Stimulated activated CD8-positive, alpha-beta memory T cell treated with anti-CD3 and anti-CD28 coated beads, Interleukin-12 subunit alpha, Interleukin-12 subunit beta, amount 100 ng/mL, for 24 hours (primary cell): ENCODE data around the gene MEGF10.

ENCODE experiments used
- DNase-seq: peaks from one replicate; pipeline ENCODE4 v3.0.0-alpha.2; 2020; ENCODE audit errors: extremely low read depth

MEGF10 gene

DNA sequence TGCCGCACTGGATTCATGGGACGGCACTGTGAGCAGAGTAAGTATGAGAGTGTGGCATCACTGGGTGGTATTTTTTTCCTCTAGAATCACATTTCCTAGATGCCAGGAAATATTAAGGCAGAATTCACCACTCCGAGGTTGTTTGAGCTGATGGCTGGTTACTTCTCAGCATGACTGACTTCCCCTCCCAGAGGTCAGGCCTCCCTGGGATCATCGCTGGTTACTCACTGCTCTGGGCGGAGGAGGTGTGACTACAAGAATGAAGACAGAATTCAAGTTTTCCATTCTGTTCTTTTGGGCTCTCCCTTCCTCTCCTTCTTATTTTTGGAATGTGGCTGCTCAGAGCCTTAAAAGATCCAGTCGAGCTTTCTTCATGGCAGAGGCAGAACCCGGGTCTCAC is 150.2 kb downstream of the MEGF10 start:
- no peak for DNase-seq

DNA sequence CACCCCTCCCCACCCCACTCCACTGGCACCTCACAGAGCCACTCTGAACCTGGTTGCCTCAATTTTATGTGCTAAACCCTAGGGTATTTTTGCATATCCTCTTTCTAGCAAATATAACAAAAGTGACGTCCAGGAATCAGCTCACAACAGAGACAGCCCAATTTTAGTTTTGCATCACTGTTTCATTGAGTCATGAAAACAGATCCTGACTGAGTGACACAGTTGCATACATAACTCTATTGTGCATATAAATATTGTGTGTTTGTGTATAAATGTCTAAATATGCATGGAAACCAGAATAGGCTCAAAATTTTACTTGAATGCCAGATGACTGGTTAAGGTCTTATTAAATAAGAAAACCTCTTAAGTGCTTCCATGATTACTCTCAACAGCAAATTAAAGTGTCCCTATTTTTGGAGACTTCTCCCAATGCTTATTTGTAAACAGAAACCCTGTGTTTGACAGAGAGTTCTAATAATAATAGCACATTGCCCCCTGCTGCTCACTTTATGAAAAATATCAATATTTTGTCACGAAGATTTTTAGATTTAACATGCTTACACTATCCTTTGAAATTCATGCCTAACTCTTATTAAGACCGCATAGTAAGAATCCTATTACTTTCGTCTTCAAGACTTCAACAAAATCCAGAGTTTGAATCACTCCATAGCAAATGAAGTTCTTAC is 151.3 kb downstream of the MEGF10 start:
- no peak for DNase-seq

DNA sequence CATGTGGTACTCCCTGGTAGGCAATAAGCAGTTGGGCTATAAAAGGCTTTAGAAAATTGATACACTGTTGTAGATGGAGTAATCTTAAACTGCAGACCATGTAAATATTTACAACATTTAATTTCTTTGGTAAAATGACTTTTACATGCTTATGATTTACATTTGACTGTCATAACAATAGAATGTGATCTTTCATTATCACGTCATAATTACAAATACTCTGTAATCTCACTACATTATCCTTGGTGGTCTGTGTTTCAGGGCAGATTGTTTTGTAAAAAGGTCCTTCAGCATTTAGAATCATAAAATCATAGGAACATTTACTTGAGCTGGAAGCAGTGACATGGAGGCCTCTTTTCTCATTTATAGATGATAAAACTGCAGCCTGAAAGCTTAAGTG is 153.6 kb downstream of the MEGF10 start:
- no peak for DNase-seq

DNA sequence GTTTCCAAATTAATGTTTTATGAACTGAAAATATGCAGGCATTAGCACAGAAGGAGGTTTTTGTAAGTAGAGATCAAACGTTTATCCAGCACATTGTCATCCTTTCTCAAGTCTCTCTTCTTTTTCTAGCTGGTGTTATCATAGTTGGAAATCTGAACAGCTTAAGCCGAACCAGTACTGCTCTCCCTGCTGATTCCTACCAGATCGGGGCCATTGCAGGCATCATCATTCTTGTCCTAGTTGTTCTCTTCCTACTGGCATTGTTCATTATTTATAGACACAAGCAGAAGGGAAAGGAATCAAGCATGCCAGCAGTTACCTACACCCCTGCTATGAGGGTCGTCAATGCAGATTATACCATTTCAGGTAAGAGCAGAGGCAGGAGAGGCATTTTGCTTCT is 154.7 kb downstream of the MEGF10 start:
- DNase-seq = no peak

DNA sequence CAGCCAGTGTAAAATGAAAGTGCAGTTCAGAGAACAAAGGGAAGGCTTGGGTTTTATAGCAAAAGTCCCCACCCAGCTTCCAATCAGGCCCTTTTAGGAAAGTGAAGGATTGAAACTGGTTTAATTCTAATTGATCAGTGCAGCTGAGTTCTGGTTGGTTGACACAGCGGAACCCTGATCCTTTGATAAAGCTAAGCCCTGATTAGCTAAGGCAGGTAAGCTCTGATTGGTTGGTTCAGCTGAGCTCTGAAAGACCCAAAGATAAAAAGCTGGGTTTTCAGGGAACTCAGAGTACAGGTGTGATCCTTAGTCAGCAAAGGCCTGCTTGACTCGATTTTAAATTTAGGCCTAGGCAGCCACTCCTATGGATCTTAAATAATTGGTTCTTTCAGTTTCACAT is 156.0 kb downstream of the MEGF10 start:
- DNase-seq = no peak

DNA sequence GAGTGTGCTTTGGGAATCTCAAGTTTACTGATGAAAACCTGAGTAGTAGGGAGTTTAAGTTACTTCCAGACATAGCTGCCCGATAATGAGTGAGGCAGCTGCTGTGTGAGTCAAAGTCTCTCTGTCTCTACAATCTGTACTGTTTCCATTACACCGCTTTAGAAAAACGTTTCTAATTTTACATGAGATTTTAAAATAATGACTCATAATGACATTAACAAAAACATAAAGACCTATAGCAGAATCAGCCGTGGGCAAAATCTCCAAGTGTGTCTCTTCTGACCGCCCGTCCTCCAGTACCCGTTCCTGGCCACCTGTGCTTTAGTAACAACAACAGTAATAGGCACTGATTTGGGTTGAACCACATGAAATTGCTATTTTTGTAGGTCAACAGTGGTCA is 157.2 kb downstream of the MEGF10 start:
- DNase-seq = no peak

DNA sequence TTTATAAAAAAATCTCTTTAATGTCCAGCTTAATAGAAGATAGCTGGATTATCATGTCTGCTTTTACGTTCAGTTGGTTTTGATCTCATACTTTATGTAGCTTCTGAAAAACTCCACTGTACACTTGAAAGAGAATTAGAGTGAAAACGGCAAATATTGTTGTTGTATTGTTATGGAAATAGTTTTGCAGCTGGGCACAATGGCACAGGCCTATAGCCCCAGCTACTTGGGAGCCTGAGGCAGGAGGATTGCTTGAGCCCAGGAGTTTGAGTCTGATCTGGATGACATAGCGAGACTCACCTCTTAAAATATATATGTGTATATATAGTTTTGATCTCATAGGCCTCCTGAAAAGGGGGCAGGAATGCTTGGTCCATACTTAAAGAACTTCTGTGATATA is 159.4 kb downstream of the MEGF10 start:
- DNase-seq = no peak

DNA sequence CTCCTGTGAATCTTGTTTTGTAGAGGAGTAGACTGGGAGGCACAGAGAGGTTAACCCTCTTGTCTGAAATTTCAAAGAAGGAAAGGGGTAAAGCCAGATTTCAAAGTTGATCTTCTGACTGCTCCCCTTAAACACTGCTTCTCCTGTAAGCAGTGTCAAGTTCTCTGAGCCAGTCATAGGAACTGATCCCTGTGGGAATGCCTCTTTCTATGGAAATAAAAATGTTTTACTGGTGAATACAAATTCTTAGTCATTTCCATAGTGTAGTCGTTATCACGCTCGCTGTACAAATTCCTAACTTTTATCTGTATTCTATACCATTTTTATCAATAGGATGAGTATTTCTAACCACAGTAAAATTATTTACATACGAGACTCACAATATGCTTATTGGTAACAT is 160.5 kb downstream of the MEGF10 start:
- no peak for DNase-seq

DNA sequence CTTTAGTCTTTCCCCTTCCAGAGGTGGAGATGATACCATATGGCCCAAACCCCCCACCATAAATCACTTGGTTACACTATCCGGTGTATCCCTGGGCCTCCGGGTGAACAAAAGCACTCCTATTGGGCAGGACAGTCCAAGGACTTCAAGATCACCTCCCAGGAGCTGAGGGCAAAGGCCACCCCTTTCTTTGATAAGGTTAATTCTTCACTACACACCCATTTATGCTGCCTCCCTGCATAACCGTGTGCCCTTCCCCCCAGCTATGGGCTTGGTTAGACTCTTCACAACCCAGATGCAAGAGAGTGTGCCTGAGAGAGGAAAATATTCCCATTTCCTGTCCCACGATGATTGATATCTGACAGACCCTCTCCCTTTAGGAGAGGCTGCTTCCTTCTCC is 162.0 kb downstream of the MEGF10 start:
- DNase-seq = no peak

DNA sequence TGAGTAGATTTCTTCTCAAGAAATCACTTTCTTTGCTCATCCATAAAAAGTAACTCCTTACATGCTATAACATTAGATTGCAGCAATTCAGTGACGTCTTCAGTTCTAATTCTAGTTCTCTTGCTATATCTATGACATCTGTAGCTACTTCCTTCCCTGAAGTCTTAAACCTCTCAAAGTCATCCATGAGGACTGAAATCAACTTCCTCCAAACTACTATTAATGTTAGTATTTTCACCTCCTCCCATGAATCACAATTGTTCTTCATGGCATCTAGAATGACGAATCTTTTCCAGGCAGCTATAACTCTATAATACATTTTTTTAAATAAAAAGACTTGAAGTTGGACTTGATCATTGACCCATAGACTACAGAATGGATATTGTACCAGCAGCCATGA is 180.6 kb downstream of the MEGF10 start:
- DNase-seq = no peak

DNA sequence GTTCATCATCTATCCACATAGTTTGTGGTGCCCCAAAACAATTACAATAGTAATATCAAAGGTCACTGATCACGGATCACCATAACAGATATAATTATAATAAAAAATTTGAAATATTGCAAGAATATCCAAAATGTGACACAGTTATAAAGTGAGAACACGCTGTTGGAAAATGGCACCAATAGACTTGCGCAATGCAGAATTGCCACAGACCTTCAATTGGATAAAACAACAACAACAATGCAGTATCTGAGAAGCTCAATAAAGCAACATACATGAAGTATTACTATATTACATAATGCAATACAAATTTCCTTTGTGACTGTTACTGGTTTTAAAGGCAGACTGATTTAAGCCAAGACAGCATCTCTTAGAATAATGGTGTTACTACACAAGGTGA is 182.1 kb downstream of the MEGF10 start:
- no peak for DNase-seq

DNA sequence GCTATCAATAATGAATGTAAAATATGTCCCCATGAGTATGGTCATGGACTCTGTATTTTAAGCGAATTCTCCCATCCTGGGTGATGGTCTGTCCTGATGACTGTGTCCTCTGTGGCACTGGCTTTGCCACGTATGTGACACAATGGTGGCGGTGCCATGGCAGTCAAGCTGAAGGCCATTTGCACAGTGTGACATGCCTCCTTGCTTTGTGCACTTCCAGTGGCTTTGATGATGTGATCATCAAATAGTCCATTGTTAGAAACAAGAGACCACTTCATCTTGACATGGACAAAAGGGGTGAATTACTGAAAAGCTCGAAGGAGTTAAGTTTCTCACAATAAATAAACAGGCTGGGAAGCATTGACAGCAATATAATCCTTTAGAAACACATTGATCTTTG is 195.9 kb downstream of the MEGF10 start:
- DNase-seq = no peak

DNA sequence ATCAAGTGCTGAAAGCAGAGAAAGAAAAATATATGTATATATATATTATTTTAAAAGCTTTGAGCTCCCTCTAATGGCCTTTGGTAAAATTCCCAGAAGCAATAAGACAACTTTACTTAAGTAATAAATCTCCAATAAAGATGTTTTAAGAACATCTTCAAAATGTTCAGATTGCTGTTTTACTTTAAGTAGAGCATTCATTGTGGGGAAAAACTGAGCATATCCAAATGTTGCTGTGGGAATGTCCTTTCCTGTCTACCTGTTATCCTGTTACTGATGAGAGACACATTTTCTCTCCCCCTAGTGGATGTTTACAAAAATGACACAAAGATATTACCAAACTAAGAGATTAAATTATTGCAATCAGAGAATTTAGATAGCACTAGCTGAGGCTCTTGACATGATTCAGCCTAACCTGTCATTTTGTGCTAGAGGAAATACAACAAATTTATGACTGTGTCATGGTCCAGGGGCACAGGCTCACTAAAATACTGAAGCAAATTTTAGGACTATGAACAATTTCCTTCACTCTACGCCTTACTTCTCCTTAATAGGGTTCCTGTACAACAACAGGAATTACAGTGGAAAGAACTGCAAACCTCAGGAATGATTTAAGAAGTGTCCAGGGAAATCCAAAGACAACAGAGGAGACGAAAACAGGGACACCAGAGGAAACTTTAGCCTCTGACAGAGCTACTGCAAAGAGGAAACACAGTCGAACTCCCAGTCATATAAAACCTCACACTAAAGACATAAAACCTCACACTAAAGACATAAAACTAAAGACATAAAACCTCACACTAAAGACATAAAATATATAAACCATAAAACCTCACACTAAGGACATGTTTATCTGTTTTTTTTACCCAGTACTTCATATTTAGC is 202.5 kb downstream of the MEGF10 start:
- DNase-seq = no peak

DNA sequence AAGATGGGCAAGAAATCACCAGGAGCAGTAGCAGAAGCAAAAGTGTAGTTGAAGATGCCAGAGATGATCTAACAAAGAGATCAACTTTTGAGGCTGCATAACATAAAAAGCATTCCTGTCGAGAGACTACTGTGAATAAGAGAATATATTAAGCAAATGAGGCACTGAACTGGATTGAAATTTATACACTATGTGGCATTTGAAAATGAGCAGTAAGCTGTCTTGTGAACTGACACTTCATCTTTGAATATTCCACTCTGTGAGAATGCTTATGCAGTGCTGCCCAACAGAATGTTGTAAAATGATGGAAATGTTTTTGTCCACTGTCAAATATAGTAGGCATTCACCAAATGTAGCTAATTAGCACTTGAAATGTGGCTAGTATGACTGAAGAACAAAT is 208.0 kb downstream of the MEGF10 start:
- no peak for DNase-seq

DNA sequence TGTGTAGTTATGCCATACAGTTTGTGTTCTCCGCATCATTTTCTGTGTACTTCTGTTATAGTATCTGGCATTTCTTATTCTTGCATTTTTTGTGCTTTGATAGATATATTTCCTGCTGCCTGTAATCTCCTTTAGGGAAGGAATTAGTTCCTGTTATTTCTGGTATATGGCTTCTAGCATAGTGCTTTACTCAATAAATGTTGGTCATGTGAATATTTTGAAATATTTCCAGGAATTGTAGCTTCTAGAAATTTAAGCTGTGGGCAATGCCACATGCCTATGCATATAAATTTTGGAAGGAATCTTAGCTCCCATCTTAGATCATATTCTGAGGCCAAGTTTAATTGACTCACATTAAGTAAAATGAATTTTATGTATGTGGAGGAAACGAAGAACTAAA is 215.3 kb downstream of the MEGF10 start:
- no peak for DNase-seq

DNA sequence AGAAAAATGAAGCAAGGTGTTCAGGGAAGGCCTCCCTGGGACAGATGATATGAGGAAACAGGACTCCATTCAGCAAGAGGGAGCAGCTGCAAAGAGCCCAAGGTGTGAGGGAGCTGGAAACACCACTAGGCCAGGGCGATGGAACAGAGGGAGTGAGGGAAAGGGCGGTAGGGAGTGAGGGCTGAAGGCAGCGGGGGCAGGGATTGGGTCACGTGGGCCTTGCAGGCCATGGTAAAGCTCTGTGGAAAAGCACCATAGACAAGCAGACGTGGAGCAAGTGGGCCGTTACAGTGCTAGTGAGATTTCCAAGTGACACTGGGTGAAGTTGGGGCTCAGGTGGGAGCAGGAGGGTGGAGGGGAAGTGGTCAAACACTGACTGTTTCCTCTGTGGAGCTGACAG is 216.0 kb downstream of the MEGF10 start:
- DNase-seq = no peak

DNA sequence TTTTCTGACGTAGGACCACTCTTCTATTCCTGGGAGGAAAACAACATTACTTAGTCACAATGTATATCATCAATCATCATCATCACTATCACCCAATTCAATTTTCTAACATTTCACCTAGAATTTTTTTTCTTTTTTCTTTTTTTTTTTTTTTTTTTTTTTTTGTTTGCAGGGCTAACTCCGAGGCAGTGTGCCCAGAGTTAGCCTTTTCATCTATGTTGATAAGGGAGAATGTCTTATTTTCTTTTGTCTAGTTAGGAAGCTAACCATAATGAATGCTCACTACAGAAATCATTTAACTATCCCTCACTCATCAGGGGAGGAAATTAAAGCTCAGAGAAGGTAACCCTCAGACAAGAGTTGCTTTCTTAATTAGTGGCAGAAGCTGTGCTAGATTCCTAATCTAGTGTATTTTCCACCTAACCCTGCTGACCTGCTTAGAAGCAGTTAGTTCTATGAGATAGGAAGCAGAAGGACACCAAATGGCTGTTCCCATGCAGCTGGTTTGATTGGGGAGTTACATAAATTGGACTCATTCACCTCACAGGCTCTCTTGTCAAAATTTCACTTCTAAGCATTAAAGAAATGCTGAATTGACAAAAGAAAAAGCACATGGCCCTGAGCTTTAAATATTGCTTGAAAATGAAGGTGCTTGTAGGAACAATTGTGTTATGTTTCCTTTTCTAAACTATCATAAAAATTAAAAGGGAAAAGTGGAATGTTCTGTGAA is 218.2 kb downstream of the MEGF10 start:
- DNase-seq = no peak
